ENCODE measurements around the gene ANO2. TPM values are rescaled to one million over a fixed set of nuclear protein-coding genes. Genes with fewer than 3 reads are reported as not detected.

ANO2 gene
- total RNA-seq, 1 experiment from 2014 or later = not detected

DNA sequence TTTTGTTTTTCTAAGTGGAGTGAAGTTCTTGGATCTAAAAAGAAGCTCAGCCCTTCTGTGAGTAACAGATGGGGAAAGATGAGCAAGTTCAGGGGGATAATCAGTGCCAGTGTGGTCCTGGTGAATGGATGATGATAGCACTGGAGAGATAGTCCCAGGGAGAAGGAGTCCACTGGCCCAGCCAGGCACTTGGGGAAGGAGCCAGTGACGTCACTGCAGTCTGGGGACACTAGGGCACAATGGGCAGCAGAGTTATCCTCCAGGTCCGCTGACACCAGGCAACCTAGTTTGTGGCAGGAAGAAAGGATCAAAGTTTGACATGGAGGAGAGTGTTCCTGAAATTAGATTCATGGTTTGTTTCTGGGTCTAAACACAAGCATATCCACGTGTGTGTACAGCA is 411.7 kb downstream of the ANO2 start:
- in situ Hi-C loops (cut with HindIII; ENCODE audit: low pct_unique_long_range_greater_than_20kb, low sequenced_read_pairs) = no loop called here
- DNase-seq (ENCODE audit: low read depth) = no peak

DNA sequence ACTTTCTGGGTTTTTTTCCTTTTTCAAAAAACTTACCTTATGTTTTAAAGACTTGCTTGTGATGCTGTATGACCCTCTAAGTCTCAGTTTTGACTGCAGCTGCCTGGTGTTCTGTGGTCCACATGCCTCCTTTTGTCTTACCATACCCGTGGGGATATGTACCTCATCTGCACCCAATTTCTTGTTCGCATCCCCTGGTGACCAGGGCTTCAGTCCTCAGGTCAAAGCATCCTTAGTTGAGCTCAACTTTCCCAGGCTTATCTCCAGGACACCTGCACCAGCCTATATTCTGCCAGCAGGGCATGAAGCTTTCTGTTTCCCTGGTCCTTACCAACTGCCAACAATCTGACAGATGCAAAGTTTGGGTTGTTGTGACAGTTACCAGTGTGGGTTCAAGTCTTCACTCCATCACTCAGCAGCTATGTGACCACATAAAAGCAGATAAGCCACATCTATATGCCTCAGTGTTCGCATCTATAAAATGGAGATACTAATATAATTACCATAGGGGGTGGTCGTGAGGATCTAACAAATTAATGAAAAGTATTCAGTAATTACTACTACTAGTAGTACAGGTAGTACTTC is 419.2 kb downstream of the ANO2 start:
- in situ Hi-C loops (cut with HindIII; ENCODE audit: low pct_unique_long_range_greater_than_20kb, low sequenced_read_pairs) = no loop called here
- DNase-seq (ENCODE audit: low read depth) = no peak

DNA sequence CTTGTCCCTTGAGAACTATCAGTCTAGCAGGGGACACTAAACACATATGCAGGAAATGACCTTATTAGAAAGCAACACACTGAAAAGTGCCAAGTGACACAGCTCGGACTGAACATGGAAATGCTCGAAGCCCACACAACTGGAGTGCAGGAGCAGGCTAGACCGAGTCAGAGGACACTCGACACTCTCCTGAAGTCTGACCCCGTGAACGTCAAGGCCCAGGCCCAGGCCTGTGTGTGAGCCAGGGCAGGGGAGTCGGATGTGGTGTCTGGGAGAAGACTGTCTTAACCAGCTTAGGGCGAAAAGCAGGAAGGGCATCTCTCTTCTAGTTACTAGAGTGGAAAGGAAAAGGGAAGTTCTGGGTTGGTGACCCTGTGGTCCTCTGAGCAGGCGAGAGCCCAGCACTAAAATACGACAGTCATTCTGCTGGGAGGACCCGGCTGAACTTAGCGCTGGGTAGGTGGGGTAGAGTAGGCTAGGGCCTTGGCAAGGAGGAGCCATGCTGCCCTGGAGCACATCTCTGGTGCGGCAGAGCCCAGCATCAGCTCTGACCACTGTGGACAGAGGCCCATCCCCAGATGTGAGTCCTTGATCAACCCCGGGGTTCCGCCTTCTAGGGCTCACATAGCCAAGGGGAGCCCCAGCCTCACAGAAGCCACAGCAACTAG is 420.2 kb downstream of the ANO2 start:
- in situ Hi-C loops (cut with HindIII; ENCODE audit: low pct_unique_long_range_greater_than_20kb, low sequenced_read_pairs) = no loop called here
- no peak for DNase-seq (ENCODE audit: low read depth)

DNA sequence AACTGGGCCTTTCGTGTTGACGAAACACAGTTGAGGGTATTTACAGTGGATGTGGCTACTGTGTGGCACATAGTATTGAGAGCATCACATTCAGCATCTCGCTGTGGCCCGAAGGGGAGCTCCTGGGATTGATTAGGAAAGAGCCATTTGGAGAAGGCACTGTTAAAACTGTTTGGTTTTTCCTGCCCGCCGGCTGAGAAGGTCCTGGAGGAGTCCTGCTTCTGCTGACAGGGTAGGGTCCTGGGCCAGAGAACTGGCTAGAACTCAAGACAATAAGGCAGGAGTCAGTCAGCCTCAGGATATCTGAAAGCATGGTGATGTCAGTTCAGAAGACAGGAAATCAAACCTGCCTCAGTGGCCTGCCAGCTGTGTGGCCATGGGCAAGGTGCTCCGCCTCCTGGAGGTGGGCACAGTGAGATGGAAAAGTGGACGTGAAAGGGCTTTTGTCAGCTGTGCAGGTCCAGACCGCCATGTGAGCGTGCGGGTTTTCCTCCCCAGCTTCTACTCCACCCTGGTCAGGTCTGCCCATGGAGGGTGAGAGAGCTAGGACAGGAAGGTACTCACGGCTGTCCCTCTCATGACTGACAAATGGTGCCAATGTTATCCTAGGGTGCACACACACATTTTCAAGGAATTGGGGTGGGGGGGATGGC is 420.8 kb downstream of the ANO2 start:
- in situ Hi-C loops (cut with HindIII; ENCODE audit: low pct_unique_long_range_greater_than_20kb, low sequenced_read_pairs) = no loop called here

DNA sequence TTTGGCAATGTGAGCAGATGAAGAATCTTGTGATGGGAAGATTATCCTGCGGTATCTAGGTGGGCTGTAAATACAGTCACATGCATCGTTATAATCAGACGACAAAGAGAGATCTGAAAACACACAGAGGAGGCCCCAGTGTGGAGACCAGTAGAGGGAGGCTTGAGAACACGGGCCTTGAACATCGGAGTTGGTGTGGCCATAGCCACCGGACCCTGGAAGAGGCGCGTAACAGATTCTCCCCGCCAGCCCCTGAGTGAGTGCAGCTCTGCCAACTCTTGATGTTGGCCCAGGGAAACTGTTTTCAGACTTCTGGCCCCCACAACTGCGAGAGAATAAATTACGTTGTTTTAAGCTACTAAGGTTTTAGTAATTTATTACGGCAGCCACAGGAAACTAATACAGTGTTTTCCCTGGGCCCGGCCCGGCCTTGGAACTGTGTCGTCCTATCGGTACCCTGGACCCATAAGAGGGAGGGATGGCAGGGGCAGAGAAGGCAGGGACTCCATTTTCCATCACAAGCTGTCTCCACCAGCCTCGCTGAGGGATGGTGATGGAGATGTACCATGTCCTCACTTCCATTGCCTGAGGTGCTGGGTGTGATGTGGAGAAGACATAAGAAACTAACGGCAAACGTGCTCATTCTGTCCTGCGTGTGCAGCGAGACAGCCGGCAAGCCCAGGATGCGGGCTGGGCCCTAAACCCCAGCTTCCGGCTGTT is 421.5 kb downstream of the ANO2 start:
- in situ Hi-C loops (cut with HindIII; ENCODE audit: low pct_unique_long_range_greater_than_20kb, low sequenced_read_pairs) = no loop called here
- DNase-seq (ENCODE audit: low read depth) = no peak

More for the DNA sequence above, 420.8 kb downstream of the ANO2 start:
- DNase-seq (ENCODE audit: low read depth) = no peak

DNA sequence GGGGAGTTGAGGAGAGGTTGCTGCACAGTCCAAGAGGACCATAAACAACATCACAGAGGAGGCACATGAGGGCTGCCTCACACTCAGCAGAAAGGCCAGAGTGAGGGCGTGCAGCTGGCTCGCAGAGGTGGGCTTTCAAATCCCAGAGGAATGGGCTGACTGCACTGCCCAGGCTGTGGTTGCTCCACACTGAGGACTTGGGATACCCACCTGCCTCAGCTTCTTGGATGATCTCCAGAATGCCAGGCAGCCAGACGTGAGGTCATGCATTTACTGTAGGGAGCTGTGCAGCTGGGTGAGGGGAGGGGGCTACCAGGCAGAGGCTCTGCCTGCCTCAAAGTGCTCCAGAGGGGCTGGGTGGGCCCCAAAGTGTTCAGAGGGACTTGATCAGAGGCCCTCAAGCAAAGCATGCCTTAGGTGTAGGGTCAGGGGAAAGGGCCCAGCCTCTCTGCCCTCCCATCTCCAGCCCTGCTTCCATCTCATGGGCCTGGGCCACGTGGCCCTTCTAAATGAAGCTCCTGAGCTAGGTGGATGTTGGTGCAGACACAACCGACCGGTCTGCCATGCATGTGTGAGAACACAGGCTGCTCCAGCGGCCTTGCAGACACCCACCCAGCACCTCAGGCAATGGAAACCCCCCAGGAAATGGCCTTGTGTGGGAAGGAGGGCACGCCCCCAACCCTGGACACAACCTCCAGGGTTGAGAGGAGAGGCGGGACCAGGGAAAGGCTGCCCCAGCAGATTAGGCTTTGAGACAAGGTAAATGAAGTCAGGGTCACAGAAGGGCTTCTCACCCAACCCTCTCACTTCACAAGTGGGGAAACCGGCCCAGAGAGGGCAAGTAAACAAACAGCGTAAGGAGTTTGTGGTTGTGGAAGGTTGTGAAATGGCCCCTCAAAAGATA is 422.4 kb downstream of the ANO2 start:
- in situ Hi-C loops (cut with HindIII; ENCODE audit: low pct_unique_long_range_greater_than_20kb, low sequenced_read_pairs) = no loop called here
- no peak for DNase-seq (ENCODE audit: low read depth)

DNA sequence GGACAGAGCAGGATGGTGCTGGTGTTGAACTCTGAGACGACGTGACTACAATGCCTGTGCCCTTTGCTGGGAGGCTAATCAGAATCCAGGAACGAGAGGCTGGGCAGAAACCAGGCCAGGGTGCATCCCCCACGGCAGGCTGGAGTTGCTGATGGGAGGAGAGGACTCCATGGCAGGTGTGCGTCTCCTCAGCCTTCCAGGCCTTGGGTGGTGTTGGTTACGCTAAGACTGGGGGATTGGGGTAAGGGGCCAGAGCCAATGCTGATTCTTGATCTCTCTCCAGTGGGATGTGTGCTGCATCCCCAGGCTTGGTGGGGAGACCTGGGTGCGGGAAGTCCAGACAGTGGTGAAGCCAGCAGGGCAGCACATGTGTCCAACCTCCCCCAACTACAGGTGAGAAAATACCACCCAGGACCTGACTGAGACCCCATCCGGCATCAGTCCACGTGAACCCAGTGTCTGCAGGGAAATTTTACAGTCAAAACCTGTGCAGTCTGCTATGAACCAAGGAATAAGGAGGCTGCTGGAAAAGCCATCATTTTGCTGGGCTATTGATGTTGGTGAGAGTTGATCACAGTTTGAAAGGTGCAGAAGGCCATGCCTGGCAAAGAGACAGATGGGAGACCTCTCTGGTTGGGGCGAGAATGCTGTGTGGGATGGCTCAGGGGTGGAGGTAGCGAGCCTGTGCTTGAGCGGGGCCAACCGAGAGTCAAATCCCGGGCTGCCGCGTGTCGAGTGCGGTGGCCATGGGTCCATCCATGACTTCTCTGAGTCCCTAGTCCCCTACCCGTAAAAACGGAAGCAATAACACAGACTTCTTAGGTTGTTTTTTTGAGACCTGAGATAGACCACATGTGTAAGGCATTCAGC is 423.4 kb downstream of the ANO2 start:
- in situ Hi-C loops (cut with HindIII; ENCODE audit: low pct_unique_long_range_greater_than_20kb, low sequenced_read_pairs) = no loop called here
- no peak for DNase-seq (ENCODE audit: low read depth)

DNA sequence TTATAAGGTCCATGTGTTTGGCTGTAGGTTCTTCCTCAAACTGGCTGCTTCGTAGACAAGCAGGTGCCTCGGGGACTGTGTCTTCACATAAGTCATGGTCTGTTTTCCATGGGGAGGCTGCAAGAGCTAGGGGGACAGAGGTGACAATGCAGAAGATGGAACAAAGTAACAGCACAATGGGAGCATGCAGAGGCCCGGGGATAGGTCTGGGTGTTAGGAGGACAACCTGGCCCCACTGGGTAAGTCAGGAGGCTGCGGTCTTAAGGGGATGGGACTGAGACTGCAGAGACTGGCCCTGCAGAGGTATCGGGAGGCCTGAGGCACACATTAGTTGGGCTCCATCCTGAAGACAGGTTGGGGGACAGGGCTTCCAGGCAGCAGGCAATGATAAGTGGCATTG is 424.2 kb downstream of the ANO2 start:
- in situ Hi-C loops (cut with HindIII; ENCODE audit: low pct_unique_long_range_greater_than_20kb, low sequenced_read_pairs) = no loop called here
- no peak for DNase-seq (ENCODE audit: low read depth)

DNA sequence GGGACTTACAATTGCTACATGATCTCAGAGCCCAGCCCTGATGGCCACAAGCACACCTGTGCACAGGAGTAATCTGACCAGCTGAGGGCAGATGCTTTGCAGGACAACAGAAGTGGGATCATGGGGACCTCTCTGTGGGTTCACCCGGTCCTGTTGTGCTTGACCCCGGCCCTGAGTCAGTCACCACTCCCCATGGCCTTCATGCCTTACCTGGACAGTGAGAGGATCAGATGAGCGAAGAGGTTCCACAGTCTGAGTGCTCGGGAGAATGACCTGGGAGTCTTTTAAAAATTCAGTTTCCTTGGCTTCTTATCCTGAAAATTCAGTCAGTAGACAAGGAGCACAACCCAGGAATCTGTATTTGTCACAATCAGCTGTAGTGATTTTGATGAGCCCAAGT is 425.0 kb downstream of the ANO2 start:
- DNase-seq (ENCODE audit: low read depth) = no peak
- in situ Hi-C loops (cut with HindIII; ENCODE audit: low pct_unique_long_range_greater_than_20kb, low sequenced_read_pairs) = no loop called here

DNA sequence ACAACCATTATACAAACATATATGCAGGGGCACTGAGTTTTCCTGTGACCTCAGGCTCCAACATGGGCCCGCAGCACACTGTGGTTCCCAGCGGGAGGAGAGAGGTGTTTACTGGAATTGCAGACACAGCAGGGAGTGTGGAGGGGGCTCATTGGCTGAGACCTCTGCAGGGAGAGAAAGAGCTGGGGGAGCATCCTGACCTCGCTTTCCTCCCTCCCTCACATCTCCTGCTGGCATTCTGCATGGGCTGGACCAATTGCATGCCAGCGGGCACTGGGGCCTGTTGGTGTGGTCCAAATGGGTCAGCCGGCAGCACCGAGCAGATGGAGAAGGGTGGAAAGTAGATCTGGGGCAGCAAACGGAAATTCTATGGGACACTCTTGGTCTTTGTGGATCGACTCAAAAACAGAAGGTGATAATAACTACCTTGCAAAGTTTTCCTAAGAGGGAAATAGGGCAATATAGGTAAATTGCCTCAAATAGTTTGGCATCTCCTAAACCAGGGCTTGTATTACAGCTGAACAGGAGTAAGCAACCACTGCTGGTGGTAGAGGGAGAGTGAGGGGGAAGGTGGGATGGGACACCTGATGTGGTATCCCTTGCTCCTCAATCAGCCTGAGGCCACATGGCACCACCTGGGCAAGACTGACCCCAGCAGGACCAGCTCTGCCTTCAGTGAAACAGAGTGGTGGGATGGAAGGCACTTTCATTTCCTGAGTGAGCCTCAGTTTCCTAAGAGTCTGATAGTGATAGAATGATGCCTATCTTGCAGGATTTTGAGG is 426.3 kb downstream of the ANO2 start:
- in situ Hi-C loops (cut with HindIII; ENCODE audit: low pct_unique_long_range_greater_than_20kb, low sequenced_read_pairs) = no loop called here
- DNase-seq (ENCODE audit: low read depth) = no peak

DNA sequence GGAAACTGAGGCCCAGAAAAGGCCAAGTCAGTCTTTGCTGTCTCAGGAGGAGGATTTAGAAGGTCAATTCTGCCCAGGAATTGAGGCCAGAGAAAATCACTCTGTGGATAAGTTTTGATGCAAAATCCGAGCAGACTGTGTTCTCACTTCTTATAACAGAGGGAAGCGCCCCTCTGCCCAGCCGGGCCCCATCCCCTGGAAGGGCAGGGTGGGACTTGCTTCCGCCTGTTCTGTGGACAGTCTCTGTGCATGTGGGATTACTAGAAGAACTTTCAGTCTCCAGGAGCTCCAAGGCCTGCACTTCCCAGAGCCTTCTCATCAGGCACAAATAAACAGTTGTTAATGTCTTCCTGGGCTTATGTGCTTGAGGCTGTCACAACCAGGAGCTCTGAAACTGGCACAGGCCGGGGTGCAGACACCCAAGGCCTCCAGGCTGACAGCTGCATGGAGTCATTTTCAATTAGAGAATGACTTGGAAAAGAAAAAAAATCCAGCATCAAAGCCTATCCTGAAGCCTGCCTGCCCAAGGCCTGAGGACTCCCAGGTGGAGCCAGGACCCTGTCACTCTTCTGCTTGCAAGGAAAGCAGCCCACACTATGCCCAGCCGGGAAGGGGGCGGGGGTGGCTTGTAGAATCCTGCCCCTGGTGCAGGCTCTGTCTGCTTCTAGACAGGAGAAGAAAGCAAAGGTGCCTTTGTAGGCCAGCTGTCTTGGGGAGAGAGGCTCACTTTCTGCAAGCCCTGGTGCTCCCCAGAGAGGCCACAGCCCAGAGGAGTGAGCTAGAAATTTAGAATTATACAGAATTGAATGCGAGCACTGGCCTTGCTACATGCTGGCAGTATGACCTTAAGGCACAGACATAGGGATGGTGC is 428.5 kb downstream of the ANO2 start:
- in situ Hi-C loops (cut with HindIII; ENCODE audit: low pct_unique_long_range_greater_than_20kb, low sequenced_read_pairs) = no loop called here

DNA sequence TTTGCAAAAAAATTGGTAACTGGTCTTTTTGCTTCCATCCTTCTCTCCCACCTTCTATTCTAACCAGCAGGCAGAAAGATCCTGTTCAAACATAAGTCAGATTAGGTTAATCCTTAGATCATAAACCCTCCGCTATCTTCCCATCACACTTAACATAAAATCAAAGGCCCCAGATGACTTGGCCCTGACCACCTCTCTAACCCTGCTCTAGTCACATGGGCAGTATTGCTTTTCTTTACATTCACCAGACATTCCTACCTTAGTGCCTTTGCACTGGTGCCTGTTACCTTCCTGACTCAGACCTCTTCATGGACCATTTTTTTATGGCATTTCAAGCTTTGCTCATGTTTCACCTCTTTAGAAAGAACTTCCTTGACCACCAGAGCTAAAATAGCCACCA is 429.6 kb downstream of the ANO2 start:
- in situ Hi-C loops (cut with HindIII; ENCODE audit: low pct_unique_long_range_greater_than_20kb, low sequenced_read_pairs) = no loop called here
- no peak for DNase-seq (ENCODE audit: low read depth)

More for the DNA sequence above, 428.5 kb downstream of the ANO2 start:
- no peak for DNase-seq (ENCODE audit: low read depth)

DNA sequence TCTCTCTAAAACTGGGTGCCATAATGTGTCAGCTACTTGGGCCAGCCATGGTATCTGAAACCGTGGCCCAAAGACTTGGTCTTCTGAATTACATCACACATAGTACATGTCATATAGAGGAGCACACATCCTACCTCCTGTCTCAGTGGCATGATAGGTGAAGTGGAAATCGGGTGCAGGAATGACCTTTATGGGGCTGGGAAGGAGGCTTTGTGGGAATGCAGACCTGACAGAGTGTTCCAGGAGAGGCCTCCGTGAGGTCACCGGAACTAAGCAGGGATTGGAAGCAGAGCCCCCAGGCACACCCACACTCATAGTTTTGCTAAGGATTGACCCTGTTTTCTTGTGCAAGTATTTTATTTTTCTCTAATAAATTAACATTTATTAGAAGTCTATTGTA is 430.5 kb downstream of the ANO2 start:
- in situ Hi-C loops (cut with HindIII; ENCODE audit: low pct_unique_long_range_greater_than_20kb, low sequenced_read_pairs) = no loop called here
- no peak for DNase-seq (ENCODE audit: low read depth)

DNA sequence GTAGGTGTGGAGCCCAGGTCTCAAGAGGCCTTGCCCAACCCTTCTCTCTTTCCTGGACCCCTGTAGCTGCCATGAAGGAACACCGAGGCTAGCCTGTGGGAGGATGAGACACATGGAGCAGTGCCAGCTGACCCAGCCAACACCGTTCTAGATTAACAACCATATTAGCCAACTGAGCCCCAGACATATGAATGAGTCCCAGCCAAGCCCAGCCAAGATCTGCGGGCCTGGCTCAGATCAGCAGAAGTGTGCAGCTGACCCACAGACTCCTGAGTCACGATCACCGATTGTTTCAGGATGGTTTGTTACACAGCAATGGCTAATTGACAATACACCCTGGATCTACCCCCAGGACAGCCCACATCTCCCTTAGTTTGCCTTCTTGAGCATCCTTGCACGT is 431.0 kb downstream of the ANO2 start:
- in situ Hi-C loops (cut with HindIII; ENCODE audit: low pct_unique_long_range_greater_than_20kb, low sequenced_read_pairs) = no loop called here
- no peak for DNase-seq (ENCODE audit: low read depth)

DNA sequence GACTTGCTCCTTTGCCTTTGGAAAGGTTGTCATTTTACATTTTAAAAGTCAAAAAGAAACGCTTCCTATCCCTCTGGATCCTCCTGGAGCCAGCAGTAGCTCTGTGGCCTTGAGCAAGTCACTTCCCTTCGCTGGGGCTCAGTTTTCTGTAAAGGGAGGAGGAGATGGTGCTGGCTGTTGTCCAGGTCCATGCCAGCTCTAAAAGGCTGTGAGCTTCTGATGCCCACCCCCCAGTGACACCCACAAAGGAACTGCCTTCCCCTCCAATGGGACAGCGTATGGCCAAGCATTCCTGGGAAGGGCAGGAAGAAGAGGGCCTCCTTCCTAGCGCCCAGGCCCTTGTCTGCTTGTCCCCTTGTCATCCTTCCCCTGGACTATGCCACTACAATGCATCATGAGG is 431.7 kb downstream of the ANO2 start:
- in situ Hi-C loops (cut with HindIII; ENCODE audit: low pct_unique_long_range_greater_than_20kb, low sequenced_read_pairs) = no loop called here
- no peak for DNase-seq (ENCODE audit: low read depth)

All from Caki2 (cell line).